GM12878 (cell line): ENCODE data around the gene CLASRP. TPM values are rescaled to one million over a fixed set of nuclear protein-coding genes. Genes with fewer than 3 reads are reported as not detected.

Experiments used
- ATAC-seq: fragments of 200-7000 bp; cut with Tn5 transposase; 3 replicates; pipeline ENCODE4 v1.9.1; 2020; ENCODE audit warnings: mild to moderate bottlenecking, moderate library complexity
- BruUV-seq: library from RNA; stranded (reverse); fragments of 400-500 nt; replicated peaks from 2 replicates; lab custom pipeline; 2021; lab: Mats Ljungman, UMichigan
- CTCF ChIA-PET: fragments of 300-600 bp; sonication (Branson Sonifier 250); formaldehyde crosslinking; extraction: SDS; loops from one replicate; lab custom pipeline; 2021; ENCODE audit warnings: inconsistent platforms; lab: Yijun Ruan, JAX
- POLR2A ChIA-PET: fragments of 350-600 bp; formaldehyde crosslinking; extraction: SDS; loops from one replicate; lab custom pipeline; 2021; ENCODE audit warnings: inconsistent platforms; lab: Charles Lee
- RAD21 ChIA-PET: fragments of 300-600 bp; sonication (Branson Sonifier 250); formaldehyde crosslinking; loops from one replicate; lab custom pipeline; 2023; ENCODE audit warnings: antibody characterized with exemption; ENCODE audit not compliant: unreplicated experiment; lab: Charles Lee
- SMC1A ChIA-PET: fragments of 300-600 bp; sonication (Branson Sonifier 250); formaldehyde crosslinking; loops from one replicate; lab custom pipeline; 2023; ENCODE audit not compliant: unreplicated experiment, uncharacterized antibody; lab: Charles Lee
- DNase-seq: peaks from one replicate; pipeline ENCODE4 v3.0.0-alpha.2; 2011; ENCODE audit warnings: low read depth, low spot score
- FAIRE-seq: peaks from 3 replicates; lab custom pipeline; 2011; peaks lifted over from hg19 to GRCh38; lab: Jason Lieb, UNC
- H2AFZ ChIP-seq: 2 replicates; pipeline ENCODE4 v1.6.0; 2011; ENCODE audit warnings: low read depth, low read length, control low read depth; ENCODE audit not compliant: control insufficient read depth
- H3K27ac ChIP-seq: 2 replicates; pipeline ENCODE4 v1.5.1; 2011; ENCODE audit warnings: control low read depth; ENCODE audit not compliant: control insufficient read depth, insufficient read depth
- H3K27me3 ChIP-seq, 2 experiments: replicated peaks in 1 of 2; 2 replicates each; pipeline versions ENCODE4 v1.6.0 to v1.6.1; 2011; ENCODE audit warnings: low read length in 1 of 2; ENCODE audit not compliant: control insufficient read depth in 2 of 2, insufficient read depth in 2 of 2
- H3K36me3 ChIP-seq, 2 experiments: 2 replicates each; pipeline ENCODE4 v1.5.1; 2011; ENCODE audit warnings: low read length in 1 of 2; ENCODE audit not compliant: control insufficient read depth in 2 of 2, insufficient read depth in 2 of 2
- H3K4me1 ChIP-seq: 2 replicates; pipeline ENCODE4 v1.6.1; 2011; ENCODE audit warnings: mild to moderate bottlenecking, low read length, moderate library complexity, mixed read lengths; ENCODE audit not compliant: control insufficient read depth, insufficient read depth
- H3K4me2 ChIP-seq: 2 replicates; pipeline ENCODE4 v1.6.0; 2011; ENCODE audit warnings: control low read depth; ENCODE audit not compliant: control insufficient read depth, insufficient read depth
- H3K4me3 ChIP-seq: fragments of 200-600 bp; sonication (generic); 2 replicates; pipeline ENCODE4 v1.5.1; 2016
- H3K79me2 ChIP-seq: 2 replicates; pipeline ENCODE4 v1.6.0; 2011; ENCODE audit warnings: low read length; ENCODE audit not compliant: control insufficient read depth, insufficient read depth
- H3K9ac ChIP-seq: 2 replicates; pipeline ENCODE4 v1.8.0; 2011; ENCODE audit warnings: low read length, control low read depth, mixed read lengths; ENCODE audit not compliant: control insufficient read depth, insufficient read depth
- H3K9me3 ChIP-seq: replicated peaks from 3 replicates; pipeline ENCODE4 v1.5.1; 2011; ENCODE audit warnings: mild to moderate bottlenecking, low read length; ENCODE audit not compliant: control insufficient read depth, insufficient read depth
- H4K20me1 ChIP-seq: 2 replicates; pipeline ENCODE4 v1.6.0; 2011; ENCODE audit not compliant: control insufficient read depth, insufficient read depth
- BACH1 ChIP-seq: fragments of 450-650 bp; IDR thresholded peaks from 2 replicates; pipeline ENCODE4 v1.6.1; 2017; ENCODE audit warnings: mild to moderate bottlenecking, borderline replicate concordance
- CEBPB ChIP-seq, 2 experiments: fragments of 150-350 bp in 1 of 2; IDR thresholded peaks; 2 replicates each; pipeline ENCODE4 v1.6.1; 2012 to 2014; ENCODE audit warnings: low read depth in 2 of 2, low read length in 2 of 2, borderline replicate concordance in 1 of 2, inconsistent platforms in 1 of 2
- CREB1 ChIP-seq: IDR thresholded peaks from 2 replicates; pipeline ENCODE4 v1.6.1; 2012; ENCODE audit warnings: low read depth, mild to moderate bottlenecking, inconsistent platforms
- GATAD2B ChIP-seq: fragments of 450-650 bp; conservative IDR thresholded peaks from 2 replicates; pipeline ENCODE4 v1.6.1; 2017; ENCODE audit warnings: low read depth, mild to moderate bottlenecking, moderate library complexity
- MEF2A ChIP-seq: IDR thresholded peaks from 2 replicates; pipeline ENCODE4 v1.6.1; 2011; ENCODE audit warnings: low read depth, mild to moderate bottlenecking, low read length, moderate library complexity; ENCODE audit not compliant: insufficient read depth
- POLR2AphosphoS2 ChIP-seq: IDR thresholded peaks from 2 replicates; pipeline ENCODE4 v1.6.1; 2011; ENCODE audit warnings: low read depth, mild to moderate bottlenecking, low read length, improper control_type of control experiment, moderate library complexity
- SMARCA5 ChIP-seq: fragments of 450-650 bp; IDR thresholded peaks from 2 replicates; pipeline ENCODE4 v1.6.1; 2017; ENCODE audit warnings: mild to moderate bottlenecking
- WGBS: methylation state at CpG from one replicate; pipeline ENCODE4 v1.1.6; 2016; ENCODE audit warnings: low lambda C conversion rate; ENCODE audit not compliant: insufficient replicate concordance, insufficient coverage; ENCODE audit errors: missing lambda C conversion rate; 5-methylcytosine and 5-hydroxymethylcytosine counted together
- in situ Hi-C: fragments of 300-500 bp; cut with MboI; formaldehyde crosslinking; loops from 9 replicates; pipeline ENCODE4 v1.14.3; 2018; ENCODE audit warnings: mixed read lengths
- intact Hi-C: fragments of 100-400 bp; cut with micrococcal nuclease; formaldehyde crosslinking; loops from one replicate; pipeline ENCODE4 v1.14.2; 2022; ENCODE audit not compliant: unreplicated experiment
- polyA plus RNA-seq, 11 experiments: library from polyadenylated mRNA; depleted of rRNA in 4 of 11; unstranded in 6 of 11; stranded (reverse) in 5 of 11; fragments of >200 nt; fragmentation: Nextera tagmentation in 4 of 11; fragmentation: Illumina TruSeq in 1 of 11; extraction: Ambion mirVana in 4 of 11; extraction: Trizol in 1 of 11; gene quantifications; 1 replicate in 1 of 11; 2 replicates in 10 of 11; pipeline versions ENCODE4 v1.2.1 to v1.2.3, GENCODE V29; 2011 to 2016; ENCODE audit warnings: inconsistent platforms in 2 of 11, missing spikeins in 2 of 11, low read depth in 1 of 11
- total RNA-seq, 4 experiments: library from RNA; depleted of rRNA in 3 of 4; stranded (reverse); fragments of >200 nt in 3 of 4; fragmentation: Illumina TruSeq in 1 of 4; extraction: Trizol in 1 of 4; gene quantifications; 2 replicates each; pipeline versions ENCODE4 v1.2.1 to v1.2.3, GENCODE V29; 2013 to 2021
- TF ChIP-seq, protein P1 (sequence below): fragments of 450-650 bp; IDR thresholded peaks from 2 replicates; pipeline ENCODE4 v1.6.1; 2017; ENCODE audit warnings: antibody characterized with exemption, mild to moderate bottlenecking, moderate library complexity

CLASRP gene
- total and polyA plus RNA-seq, 10 of the 15 experiments (the other 5 are each of a cell fraction or from before 2014, with no cell fraction given), result 0.68 to 75.8 (median 30.2) TPM

DNA sequence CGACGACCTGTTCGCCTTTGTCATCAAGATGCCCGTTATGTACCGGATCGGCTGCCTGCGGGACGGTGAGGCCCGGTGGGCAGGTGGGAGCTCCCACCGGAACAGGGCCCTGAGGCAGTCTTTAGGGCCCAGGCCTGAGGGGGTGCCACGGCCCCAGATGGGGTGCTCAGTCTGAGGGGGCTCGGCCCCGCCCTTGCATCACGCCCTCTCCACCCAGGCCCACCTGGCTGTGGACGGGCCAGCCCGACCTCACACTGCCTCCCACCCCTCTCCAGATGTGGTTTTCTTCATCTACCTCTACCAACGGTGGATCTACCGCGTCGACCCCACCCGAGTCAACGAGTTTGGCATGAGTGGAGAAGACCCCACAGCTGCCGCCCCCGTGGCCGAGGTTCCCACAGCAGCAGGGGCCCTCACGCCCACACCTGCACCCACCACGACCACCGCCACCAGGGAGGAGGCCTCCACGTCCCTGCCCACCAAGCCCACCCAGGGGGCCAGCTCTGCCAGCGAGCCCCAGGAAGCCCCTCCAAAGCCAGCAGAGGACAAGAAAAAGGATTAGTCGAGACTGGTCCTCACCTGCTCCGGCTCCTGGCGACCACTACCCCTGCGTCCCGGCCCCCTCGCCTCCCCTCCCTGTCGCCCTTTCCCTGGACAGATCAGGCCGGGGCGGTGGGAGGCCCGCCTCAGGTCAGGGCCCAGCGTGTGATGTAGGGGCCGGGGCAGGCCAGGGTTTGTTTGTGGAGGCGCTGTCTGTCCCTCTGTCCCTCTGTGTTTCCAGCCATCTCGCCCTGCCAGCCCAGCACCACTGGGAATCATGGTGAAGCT lies 46.3 kb upstream of the CLASRP start:
- Histone ChIP-seq H4K20me1 (no peaks in the 10 kb centered on the region), H3K4me1 (peaks cover 12% of the 10 kb centered on the region), H3K9me3 (no peaks in the 10 kb centered on the region), H3K79me2 (no peaks in the 10 kb centered on the region), H3K27ac (no peak overlapping the region), H2AFZ (no peak overlapping the region), H3K27me3 (no peaks in the 10 kb centered on the region), H3K36me3 (peaks cover 0 to 24% of the 10 kb centered on the region in 2 experiments; a peak in 3 of 4 replicates), H3K4me3 (no peak overlapping the region), H3K4me2 (no peak overlapping the region), H3K9ac (no peak overlapping the region)
- TF ChIP-seq MEF2A, result no peak
- TF ChIP-seq POLR2AphosphoS2, result no peak
- no peak for TF ChIP-seq GATAD2B
- TF ChIP-seq, protein P1, sequence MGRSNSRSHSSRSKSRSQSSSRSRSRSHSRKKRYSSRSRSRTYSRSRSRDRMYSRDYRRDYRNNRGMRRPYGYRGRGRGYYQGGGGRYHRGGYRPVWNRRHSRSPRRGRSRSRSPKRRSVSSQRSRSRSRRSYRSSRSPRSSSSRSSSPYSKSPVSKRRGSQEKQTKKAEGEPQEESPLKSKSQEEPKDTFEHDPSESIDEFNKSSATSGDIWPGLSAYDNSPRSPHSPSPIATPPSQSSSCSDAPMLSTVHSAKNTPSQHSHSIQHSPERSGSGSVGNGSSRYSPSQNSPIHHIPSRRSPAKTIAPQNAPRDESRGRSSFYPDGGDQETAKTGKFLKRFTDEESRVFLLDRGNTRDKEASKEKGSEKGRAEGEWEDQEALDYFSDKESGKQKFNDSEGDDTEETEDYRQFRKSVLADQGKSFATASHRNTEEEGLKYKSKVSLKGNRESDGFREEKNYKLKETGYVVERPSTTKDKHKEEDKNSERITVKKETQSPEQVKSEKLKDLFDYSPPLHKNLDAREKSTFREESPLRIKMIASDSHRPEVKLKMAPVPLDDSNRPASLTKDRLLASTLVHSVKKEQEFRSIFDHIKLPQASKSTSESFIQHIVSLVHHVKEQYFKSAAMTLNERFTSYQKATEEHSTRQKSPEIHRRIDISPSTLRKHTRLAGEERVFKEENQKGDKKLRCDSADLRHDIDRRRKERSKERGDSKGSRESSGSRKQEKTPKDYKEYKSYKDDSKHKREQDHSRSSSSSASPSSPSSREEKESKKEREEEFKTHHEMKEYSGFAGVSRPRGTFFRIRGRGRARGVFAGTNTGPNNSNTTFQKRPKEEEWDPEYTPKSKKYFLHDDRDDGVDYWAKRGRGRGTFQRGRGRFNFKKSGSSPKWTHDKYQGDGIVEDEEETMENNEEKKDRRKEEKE, result no peak
- no peak for TF ChIP-seq CEBPB (IDR thresholded peaks at IDR 0.05; ENCODE audit: borderline replicate concordance in 1 of 2, low read depth in 2 of 2, low read length in 2 of 2)
- no peak for TF ChIP-seq BACH1
- no peak for TF ChIP-seq CREB1
- TF ChIP-seq SMARCA5, result no peak
- BruUV-seq, result no TSS peak
- RAD21 ChIA-PET, result interaction anchor here (1.5 kb wide), 1 partner anchor 67 kb away, joined by 5 read pairs; no protein-coding TSS in a partner anchor
- 96% methylated on average over 39 of the region's 44 CpGs for WGBS
- DNase-seq (no peak), ATAC-seq (no peak), FAIRE-seq (no peak)
- intact Hi-C loops (no loop called here), in situ Hi-C loops (no loop called here)
- SMC1A ChIA-PET, result no interaction called here
- CTCF ChIA-PET, result interaction anchor here (1.5 kb wide), 1 partner anchor 67 kb away, joined by 5 read pairs; no protein-coding TSS in a partner anchor
- POLR2A ChIA-PET, result no interaction called here
